ENCODE measurements around the gene CRK. TPM values are rescaled to one million over a fixed set of nuclear protein-coding genes. Genes with fewer than 3 reads are reported as not detected.

Gene CRK
- total RNA-seq, 4 donors from 2014 or later: 72.7 to 98.4 (median 77.2) TPM

GRCh38 chr17:1482680-1483079 lies 26.6 kb upstream of the CRK start:
- no peak for ATAC-seq
- Histone ChIP-seq H3K4me3 (no peak overlapping the region), H3K9me3 (no peaks in the 10 kb centered on the region), H3K27me3 (no peaks in the 10 kb centered on the region), H3K27ac (peak overlapping the region in 3 of 4 donors; percentile 98 to 100 (median 99)), H3K4me1 (peaks cover 0 to 66% (median 28%) of the 10 kb centered on the region in 3 donors), H3K36me3 (peaks cover 0 to 65% of the 10 kb centered on the region in 2 donors)
- no peak for TF ChIP-seq POLR2AphosphoS5 (IDR thresholded peaks at IDR 0.05)
- TF ChIP-seq POLR2A (IDR thresholded peaks at IDR 0.05): no peak
- TF ChIP-seq, protein P1, sequence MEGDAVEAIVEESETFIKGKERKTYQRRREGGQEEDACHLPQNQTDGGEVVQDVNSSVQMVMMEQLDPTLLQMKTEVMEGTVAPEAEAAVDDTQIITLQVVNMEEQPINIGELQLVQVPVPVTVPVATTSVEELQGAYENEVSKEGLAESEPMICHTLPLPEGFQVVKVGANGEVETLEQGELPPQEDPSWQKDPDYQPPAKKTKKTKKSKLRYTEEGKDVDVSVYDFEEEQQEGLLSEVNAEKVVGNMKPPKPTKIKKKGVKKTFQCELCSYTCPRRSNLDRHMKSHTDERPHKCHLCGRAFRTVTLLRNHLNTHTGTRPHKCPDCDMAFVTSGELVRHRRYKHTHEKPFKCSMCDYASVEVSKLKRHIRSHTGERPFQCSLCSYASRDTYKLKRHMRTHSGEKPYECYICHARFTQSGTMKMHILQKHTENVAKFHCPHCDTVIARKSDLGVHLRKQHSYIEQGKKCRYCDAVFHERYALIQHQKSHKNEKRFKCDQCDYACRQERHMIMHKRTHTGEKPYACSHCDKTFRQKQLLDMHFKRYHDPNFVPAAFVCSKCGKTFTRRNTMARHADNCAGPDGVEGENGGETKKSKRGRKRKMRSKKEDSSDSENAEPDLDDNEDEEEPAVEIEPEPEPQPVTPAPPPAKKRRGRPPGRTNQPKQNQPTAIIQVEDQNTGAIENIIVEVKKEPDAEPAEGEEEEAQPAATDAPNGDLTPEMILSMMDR (IDR thresholded peaks at IDR 0.05): no peak
- no peak for TF ChIP-seq EP300 (IDR thresholded peaks at IDR 0.05)
- WGBS, 2 donors (ENCODE audit: low coverage in 1 of 2): 56% methylated on average over 8 of the region's 20 CpGs; no CpG with 5 or more reads in 1 of the 2 donors

GRCh38 chr17:1481736-1482135 lies 25.7 kb upstream of the CRK start:
- Histone ChIP-seq H3K27ac (peak overlapping the region in 3 of 4 donors; percentile 98 to 100 (median 99)), H3K9me3 (no peaks in the 10 kb centered on the region), H3K4me3 (no peak overlapping the region), H3K36me3 (peaks cover 0 to 74% of the 10 kb centered on the region in 2 donors), H3K27me3 (no peaks in the 10 kb centered on the region), H3K4me1 (peaks cover 0 to 64% (median 21%) of the 10 kb centered on the region in 3 donors)
- TF ChIP-seq POLR2AphosphoS5 (IDR thresholded peaks at IDR 0.05) (no peak), POLR2A (IDR thresholded peaks at IDR 0.05) (no peak), EP300 (IDR thresholded peaks at IDR 0.05) (no peak)
- TF ChIP-seq, protein P1 (IDR thresholded peaks at IDR 0.05): no peak
- no peak for ATAC-seq
- WGBS, 2 donors (ENCODE audit: low coverage in 1 of 2): 68 to 69% methylated on average over 3 to 11 of the region's 11 CpGs

- ATAC-seq: no peak
- 19 to 54% methylated on average over 3 to 11 of the region's 18 CpGs for WGBS, 2 donors (ENCODE audit: low coverage in 1 of 2)
- peaks cover 0 to 83% of the 10 kb centered on the region in 2 donors for H3K36me3 ChIP-seq
- no peaks in the 10 kb centered on the region for H3K27me3 ChIP-seq
- peaks cover 0 to 64% (median 20%) of the 10 kb centered on the region in 3 donors for H3K4me1 ChIP-seq
- no peak overlapping the region for H3K4me3 ChIP-seq
- TF ChIP-seq POLR2AphosphoS5 (IDR thresholded peaks at IDR 0.05): peak; percentile 30
- TF ChIP-seq POLR2A (IDR thresholded peaks at IDR 0.05): no peak
- no peak for TF ChIP-seq EP300 (IDR thresholded peaks at IDR 0.05)
- H3K9me3 ChIP-seq: no peaks in the 10 kb centered on the region
- H3K27ac ChIP-seq: peak overlapping the region in 3 of 4 donors; percentile 22 to 100 (median 99)
These were observed 24.9 kb upstream of the CRK start for GRCh38 chr17:1480747-1481465.

GRCh38 chr17:1478418-1478817 lies 22.4 kb upstream of the CRK start:
- peak overlapping the region in 2 of 4 donors; percentile 14 to 27 for H3K27ac ChIP-seq
- TF ChIP-seq POLR2A (IDR thresholded peaks at IDR 0.05): no peak
- TF ChIP-seq EP300 (IDR thresholded peaks at IDR 0.05): no peak
- TF ChIP-seq, protein P1 (IDR thresholded peaks at IDR 0.05): no peak
- TF ChIP-seq POLR2AphosphoS5 (IDR thresholded peaks at IDR 0.05): no peak
- H3K36me3 ChIP-seq: peaks cover 0 to 98% of the 10 kb centered on the region in 2 donors
- H3K4me3 ChIP-seq: no peak overlapping the region
- no peak for ATAC-seq
- no peaks in the 10 kb centered on the region for H3K27me3 ChIP-seq
- peaks cover 0 to 59% (median 8%) of the 10 kb centered on the region in 3 donors for H3K4me1 ChIP-seq
- 82% methylated on average over 9 of the region's 26 CpGs; no CpG with 5 or more reads in 1 of the 2 donors for WGBS, 2 donors (ENCODE audit: low coverage in 1 of 2)
- no peaks in the 10 kb centered on the region for H3K9me3 ChIP-seq

DNA sequence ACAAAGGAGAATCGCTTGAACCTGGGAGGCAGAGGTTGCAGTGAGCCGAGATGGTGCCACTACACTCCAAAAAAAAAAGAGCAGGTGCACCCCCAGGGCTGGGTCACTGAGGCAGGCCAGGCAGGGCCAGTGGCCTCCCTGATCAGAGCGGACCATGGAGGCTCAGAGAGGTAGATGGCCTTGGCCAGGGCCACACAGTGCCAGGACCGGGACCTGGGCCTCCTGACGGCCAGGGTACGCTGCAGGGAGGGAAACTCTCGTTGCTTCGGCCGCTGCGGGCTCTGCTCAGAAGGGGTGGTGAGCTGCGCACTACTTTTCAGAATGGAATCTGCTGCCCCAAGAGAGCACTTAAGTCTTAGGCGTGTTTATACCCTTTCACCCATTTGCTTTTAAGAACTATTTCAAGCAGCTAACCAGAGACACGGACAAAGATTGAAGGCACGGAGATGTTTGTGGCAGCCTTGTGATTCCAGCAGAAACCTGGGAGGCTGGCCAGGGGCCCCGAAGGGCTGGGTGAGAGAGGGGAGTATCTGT lies 19.4 kb upstream of the CRK start:
- H3K27ac ChIP-seq: peak overlapping the region in 3 of 4 donors; percentile 7 to 59 (median 48)
- no peak for ATAC-seq
- peaks cover 0 to 31% (median 0%) of the 10 kb centered on the region in 3 donors for H3K4me1 ChIP-seq
- no peaks in the 10 kb centered on the region for H3K9me3 ChIP-seq
- H3K27me3 ChIP-seq: no peaks in the 10 kb centered on the region
- TF ChIP-seq, protein P1 (IDR thresholded peaks at IDR 0.05): no peak
- peaks cover 0 to 100% of the 10 kb centered on the region in 2 donors for H3K36me3 ChIP-seq
- no peak overlapping the region for H3K4me3 ChIP-seq
- 76 to 78% methylated on average over 5 to 7 of the region's 15 CpGs for WGBS, 2 donors (ENCODE audit: low coverage in 1 of 2)

Data from gastroesophageal sphincter (tissue), 4 donors.